Prostate gland (tissue), 2 donors: ENCODE data around the gene WDR77.

Experiments used
- CTCF ChIP-seq, 4 experiments: fragments of 200-600 bp in 2 of 4; fragments of 450-650 bp in 2 of 4; sonication (generic) in 2 of 4; IDR thresholded peaks; 1 replicate in 3 of 4; 2 replicates in 1 of 4; pipeline ENCODE4 v1.5.1; 2016 to 2019; ENCODE audit warnings: antibody characterized with exemption in 4 of 4, mild to moderate bottlenecking in 2 of 4, moderate library complexity in 2 of 4
- POLR2A ChIP-seq: fragments of 450-650 bp; IDR thresholded peaks from one replicate; pipeline ENCODE4 v1.6.1; 2016; ENCODE audit warnings: antibody characterized with exemption, mild to moderate bottlenecking

GRCh38 chr1:111424281-111424680 is 24.8 kb downstream of the WDR77 start:
- no peak for TF ChIP-seq CTCF (IDR thresholded peaks at IDR 0.05)
- TF ChIP-seq POLR2A: no peak
